Measurements from ENCODE around the gene WDR18.

Gene WDR18

DNA sequence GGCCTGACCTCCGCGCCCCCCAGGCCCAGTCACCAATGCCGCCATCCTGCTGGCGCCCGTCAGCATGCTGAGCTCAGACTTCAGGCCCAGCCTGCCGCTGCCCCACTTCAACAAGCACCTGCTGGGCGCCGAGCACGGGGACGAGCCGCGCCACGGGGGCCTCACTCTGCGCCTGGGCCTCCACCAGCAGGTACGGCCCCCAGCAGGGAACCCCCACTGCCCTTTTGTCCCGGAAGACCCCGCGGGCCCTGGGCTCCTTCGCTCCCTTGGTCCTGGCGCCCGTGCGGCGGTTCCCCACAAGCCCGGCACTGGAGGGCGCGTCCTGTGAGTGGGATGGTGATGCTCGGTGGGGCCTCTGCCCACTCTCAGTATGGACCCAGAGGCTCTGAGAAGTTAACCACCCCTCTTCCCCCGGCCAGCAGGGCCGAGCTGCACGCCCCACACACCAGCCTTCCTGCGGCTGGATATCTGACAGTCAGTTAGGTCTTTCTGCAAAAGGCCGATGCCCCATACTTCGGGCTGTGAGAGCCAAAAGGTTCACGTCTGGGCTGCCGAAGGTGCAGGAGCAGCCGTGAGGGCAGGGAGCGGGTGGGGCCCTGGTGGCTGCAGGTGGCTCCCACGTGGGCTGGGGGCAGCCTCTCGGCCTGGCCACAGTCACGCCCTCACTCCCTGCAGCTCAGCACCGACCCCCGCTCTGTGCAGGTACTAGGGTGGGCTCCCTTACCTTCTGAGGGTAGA is 8.0 kb downstream of the WDR18 start:
- in situ Hi-C loops (cut with MboI; ENCODE audit: low sequenced_read_pairs, unreplicated experiment): no loop called here
- no peak for DNase-seq (ENCODE audit: low spot score)
- TF ChIP-seq, protein P1, sequence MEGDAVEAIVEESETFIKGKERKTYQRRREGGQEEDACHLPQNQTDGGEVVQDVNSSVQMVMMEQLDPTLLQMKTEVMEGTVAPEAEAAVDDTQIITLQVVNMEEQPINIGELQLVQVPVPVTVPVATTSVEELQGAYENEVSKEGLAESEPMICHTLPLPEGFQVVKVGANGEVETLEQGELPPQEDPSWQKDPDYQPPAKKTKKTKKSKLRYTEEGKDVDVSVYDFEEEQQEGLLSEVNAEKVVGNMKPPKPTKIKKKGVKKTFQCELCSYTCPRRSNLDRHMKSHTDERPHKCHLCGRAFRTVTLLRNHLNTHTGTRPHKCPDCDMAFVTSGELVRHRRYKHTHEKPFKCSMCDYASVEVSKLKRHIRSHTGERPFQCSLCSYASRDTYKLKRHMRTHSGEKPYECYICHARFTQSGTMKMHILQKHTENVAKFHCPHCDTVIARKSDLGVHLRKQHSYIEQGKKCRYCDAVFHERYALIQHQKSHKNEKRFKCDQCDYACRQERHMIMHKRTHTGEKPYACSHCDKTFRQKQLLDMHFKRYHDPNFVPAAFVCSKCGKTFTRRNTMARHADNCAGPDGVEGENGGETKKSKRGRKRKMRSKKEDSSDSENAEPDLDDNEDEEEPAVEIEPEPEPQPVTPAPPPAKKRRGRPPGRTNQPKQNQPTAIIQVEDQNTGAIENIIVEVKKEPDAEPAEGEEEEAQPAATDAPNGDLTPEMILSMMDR (IDR thresholded peaks at IDR 0.05; ENCODE audit: borderline replicate concordance, control extremely low read depth, extremely low read depth, insufficient read depth, missing control alignments): no peak

DNA sequence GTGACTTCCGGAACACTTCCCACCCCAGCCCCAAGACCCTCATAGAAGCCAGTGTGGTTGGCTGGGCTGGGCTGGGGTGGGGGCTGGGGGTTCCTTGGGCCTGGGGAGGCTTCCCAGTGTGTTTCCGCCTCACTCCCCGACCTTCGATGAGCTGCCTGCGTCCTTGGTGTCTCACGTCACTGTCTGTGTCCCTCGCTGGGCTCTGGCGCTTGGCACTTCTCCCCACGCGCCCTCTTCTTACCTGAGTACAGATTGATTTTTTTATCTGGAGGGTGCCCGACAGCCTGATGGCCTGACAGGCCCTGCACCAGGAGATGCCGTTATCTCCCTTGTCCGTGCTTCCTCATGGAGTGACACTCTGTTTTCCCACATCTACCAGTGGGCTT is 8.5 kb downstream of the WDR18 start:
- TF ChIP-seq, protein P1 (IDR thresholded peaks at IDR 0.05; ENCODE audit: borderline replicate concordance, control extremely low read depth, extremely low read depth, insufficient read depth, missing control alignments): no peak
- DNase-seq (ENCODE audit: low spot score): no peak
- in situ Hi-C loops (cut with MboI; ENCODE audit: low sequenced_read_pairs, unreplicated experiment): no loop called here

DNA sequence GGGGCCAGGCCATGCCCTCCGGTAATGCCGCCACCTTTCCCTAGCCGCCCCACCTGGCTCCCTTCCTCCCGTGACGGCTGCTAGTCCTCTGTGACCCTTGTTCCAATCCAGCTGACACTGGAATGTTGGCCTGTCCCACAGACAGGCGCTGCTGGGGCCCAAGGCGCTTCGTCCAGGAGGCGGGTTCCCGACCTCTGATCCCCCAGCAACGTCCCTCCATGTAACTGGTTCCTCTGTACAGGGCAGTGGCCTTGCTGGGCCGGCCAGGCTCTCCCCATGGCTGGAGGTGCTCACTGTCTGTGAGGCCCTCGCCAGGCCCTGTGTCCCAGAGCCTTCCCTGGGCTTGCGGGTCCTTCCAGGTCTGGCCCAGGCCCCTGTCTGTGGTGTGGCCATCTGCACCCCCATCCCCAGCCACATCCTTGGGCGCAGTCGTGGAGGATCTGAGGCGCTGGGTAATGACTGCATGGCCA is 9.3 kb downstream of the WDR18 start:
- TF ChIP-seq, protein P1 (IDR thresholded peaks at IDR 0.05; ENCODE audit: borderline replicate concordance, control extremely low read depth, extremely low read depth, insufficient read depth, missing control alignments): no peak
- in situ Hi-C loops (cut with MboI; ENCODE audit: low sequenced_read_pairs, unreplicated experiment): no loop called here
- no peak for DNase-seq (ENCODE audit: low spot score)

DNA sequence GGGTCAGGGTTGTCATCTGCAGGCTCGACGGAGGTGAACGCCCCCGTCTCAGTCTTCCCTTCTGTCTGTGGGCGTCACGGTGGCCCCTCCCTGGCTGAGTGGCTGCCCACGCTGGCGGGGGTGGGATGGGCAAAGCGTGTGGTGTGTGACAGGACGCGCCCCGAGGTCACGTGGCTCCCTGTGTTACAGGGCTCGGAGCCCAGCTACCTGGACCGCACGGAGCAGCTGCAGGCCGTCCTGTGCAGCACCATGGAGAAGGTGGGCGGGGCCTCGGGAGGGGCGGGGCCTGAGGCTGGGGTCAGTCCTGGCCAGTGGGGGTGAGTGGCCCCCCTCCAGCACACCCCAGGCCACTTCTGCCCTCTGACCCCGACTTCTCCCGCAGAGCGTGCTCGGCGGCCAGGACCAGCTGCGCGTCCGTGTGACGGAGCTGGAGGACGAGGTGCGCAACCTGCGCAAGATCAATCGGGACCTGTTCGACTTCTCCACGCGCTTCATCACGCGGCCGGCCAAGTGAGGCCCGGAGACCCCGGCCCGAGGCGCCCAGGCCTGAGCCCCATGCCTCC is 9.8 kb downstream of the WDR18 start:
- in situ Hi-C loops (cut with MboI; ENCODE audit: low sequenced_read_pairs, unreplicated experiment): no loop called here
- DNase-seq (ENCODE audit: low spot score): no peak
- TF ChIP-seq, protein P1 (IDR thresholded peaks at IDR 0.05; ENCODE audit: borderline replicate concordance, control extremely low read depth, extremely low read depth, insufficient read depth, missing control alignments): no peak

DNA sequence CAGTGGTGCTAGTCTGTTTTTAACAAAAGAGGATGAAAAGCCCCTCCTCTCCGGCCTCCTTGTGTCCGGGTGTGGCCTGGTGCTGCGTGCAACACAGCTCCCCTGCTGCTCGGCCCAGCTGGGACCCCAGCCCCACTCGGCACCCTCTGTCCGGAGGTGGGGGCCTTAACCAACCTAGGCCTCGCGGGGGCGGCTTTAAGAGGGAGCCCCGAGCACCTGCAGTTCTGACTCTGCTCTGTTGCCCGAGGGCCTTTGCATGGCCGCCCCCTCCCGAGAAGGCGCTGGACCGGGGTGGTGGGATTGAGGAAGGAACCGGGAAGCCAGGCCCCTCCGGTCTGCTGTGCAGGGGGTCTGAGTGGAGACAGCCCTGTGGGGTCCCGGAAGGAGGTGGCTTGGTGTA is 10.4 kb downstream of the WDR18 start:
- in situ Hi-C loops (cut with MboI; ENCODE audit: low sequenced_read_pairs, unreplicated experiment): no loop called here
- TF ChIP-seq, protein P1 (IDR thresholded peaks at IDR 0.05; ENCODE audit: borderline replicate concordance, control extremely low read depth, extremely low read depth, insufficient read depth, missing control alignments): no peak
- DNase-seq (ENCODE audit: low spot score): no peak

DNA sequence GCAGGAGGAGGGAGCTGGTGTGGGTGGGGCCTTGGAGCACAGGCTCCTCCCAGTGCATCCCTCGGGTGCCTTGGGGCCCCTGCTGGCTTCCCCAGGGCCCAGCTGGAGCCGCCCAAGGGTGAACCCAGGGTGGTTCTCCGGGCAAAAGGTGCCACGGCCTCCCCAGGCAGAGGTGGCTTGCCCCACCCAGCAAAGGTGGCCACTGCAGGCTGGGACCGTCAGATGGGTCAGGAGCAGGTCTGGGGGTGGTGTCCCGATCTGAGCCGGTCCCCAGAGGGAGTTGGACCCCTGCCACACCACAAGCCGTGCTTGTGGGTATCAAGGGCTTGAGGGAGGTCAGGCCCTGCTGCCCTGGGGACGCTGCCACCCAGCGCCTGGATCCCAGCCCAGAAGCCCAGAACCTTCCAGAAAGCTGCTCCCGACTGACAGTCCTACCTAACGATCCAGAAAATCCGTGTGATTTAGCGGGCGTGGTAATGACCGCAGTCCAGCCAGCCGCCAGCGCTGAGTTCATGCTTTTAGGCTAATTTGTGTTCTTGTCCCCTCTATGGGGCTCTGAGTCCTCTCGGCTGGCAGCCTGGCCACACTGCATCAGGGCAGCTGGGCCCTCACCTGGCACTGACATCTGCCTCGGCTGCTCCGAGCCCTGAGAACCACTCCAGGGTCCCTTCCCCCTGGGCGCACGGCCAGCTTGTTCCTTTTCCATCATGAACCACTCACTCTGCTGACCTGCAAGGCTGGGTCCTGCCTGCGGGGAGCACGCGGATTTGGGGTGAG is 11.1 kb downstream of the WDR18 start:
- TF ChIP-seq, protein P1 (IDR thresholded peaks at IDR 0.05; ENCODE audit: borderline replicate concordance, control extremely low read depth, extremely low read depth, insufficient read depth, missing control alignments): no peak
- in situ Hi-C loops (cut with MboI; ENCODE audit: low sequenced_read_pairs, unreplicated experiment): no loop called here
- no peak for DNase-seq (ENCODE audit: low spot score)

Data from GM13976 (cell line).